Kidney (tissue), 14 donors: ENCODE data around the gene ACTN2. TPM values are rescaled to one million over a fixed set of nuclear protein-coding genes. Genes with fewer than 3 reads are reported as not detected.
A peak's percentile ranks its signal among the peaks of the same experiment; 100 is the strongest.

Experiments
- DNase-seq, 5 donors: peaks; one replicate each; pipeline ENCODE4 v3.0.0-alpha.2; 2013 to 2020
- FAIRE-seq: peaks from 2 replicates; lab custom pipeline; 2012; peaks lifted over from hg19 to GRCh38; lab: Jason Lieb, UNC
- H3K27ac ChIP-seq, 2 donors: one replicate each; pipeline ENCODE4 v1.7.0; 2013; ENCODE audit warnings: low read depth in 2 of 2, low read length in 2 of 2, inconsistent platforms in 1 of 2
- H3K27me3 ChIP-seq: one replicate; pipeline ENCODE4 v1.7.1; 2013; ENCODE audit warnings: low read length, inconsistent platforms; ENCODE audit not compliant: control insufficient read depth, insufficient read depth
- H3K36me3 ChIP-seq, 3 donors: one replicate each; pipeline versions ENCODE4 v1.7.0 to v1.7.1; 2013; ENCODE audit warnings: low read length in 3 of 3, control low read depth in 1 of 3, inconsistent platforms in 1 of 3; ENCODE audit not compliant: insufficient read depth in 3 of 3, control insufficient read depth in 2 of 3
- H3K4me1 ChIP-seq, 3 donors: one replicate each; pipeline versions ENCODE4 v1.7.0 to v1.7.1; 2013; ENCODE audit warnings: low read length in 3 of 3, inconsistent platforms in 1 of 3, low read depth in 1 of 3; ENCODE audit not compliant: control insufficient read depth in 2 of 3, insufficient read depth in 2 of 3
- H3K4me3 ChIP-seq, 3 donors: one replicate each; pipeline versions ENCODE4 v1.7.0 to v1.8.1; 2013; ENCODE audit warnings: low read length in 3 of 3, control low read depth in 1 of 3, inconsistent platforms in 1 of 3
- H3K9ac ChIP-seq, 3 donors: one replicate each; pipeline versions ENCODE4 v1.7.0 to v1.7.1; 2013; ENCODE audit warnings: low read length in 3 of 3, control low read depth in 1 of 3, inconsistent platforms in 1 of 3
- H3K9me3 ChIP-seq, 3 donors: one replicate each; pipeline versions ENCODE4 v1.7.0 to v1.7.1; 2013; ENCODE audit warnings: low read length in 3 of 3, control low read depth in 1 of 3, inconsistent platforms in 1 of 3; ENCODE audit not compliant: control insufficient read depth in 2 of 3, insufficient read depth in 1 of 3
- CTCF ChIP-seq: IDR thresholded peaks from 3 replicates; pipeline ENCODE4 v1.5.1; 2012; ENCODE audit warnings: mild to moderate bottlenecking, moderate library complexity, borderline replicate concordance; ENCODE audit not compliant: insufficient read depth; ENCODE audit errors: extremely low read depth
- intact Hi-C: fragments of 100-400 bp; cut with DNase I; formaldehyde crosslinking; loops from one replicate; pipeline ENCODE4 v1.11.1; 2022
- polyA plus RNA-seq: library from polyadenylated mRNA; stranded (reverse); fragments of 350-450 nt; fragmentation: Illumina TruSeq; extraction: RNeasy Lipid Tissue Mini Kit (QIAGEN cat#74804); gene quantifications from one replicate; pipeline ENCODE4 v1.2.3, GENCODE V29; 2014; ENCODE audit warnings: low read depth, low replicate concordance; ENCODE audit not compliant: insufficient read depth
- total RNA-seq: library from RNA; stranded (reverse); fragmentation: NEBNext Ultra II Directional; extraction: Animal tissue kit (Norgen Biotek cat#: 25700); gene quantifications from one replicate; pipeline ENCODE4 v1.2.1, GENCODE V29; 2021
- donor health status: control.
- donor health status: control.
- donor health status: control.
- donor health status: control.
- donor health status: control.
- donor health status: DM: yes; HTN: yes; CAD: no.
- donor health status: Normal renal cell carcinoma (clear cell type).

Gene ACTN2
- total and polyA plus RNA-seq, 2 donors from 2014 or later: 0.60 to 1.6 TPM

- no peaks in the 10 kb centered on the region for H3K27me3 ChIP-seq
- no peak for FAIRE-seq
- no peaks in the 10 kb centered on the region for H3K9me3 ChIP-seq
- H3K4me3 ChIP-seq: no peak overlapping the region
- peak in 2 of 5 donors; percentile 40 to 63 for DNase-seq
- H3K9ac ChIP-seq: no peak overlapping the region
- no peak overlapping the region for H3K27ac ChIP-seq
- no peaks in the 10 kb centered on the region for H3K36me3 ChIP-seq
- intact Hi-C loops: no loop called here
- peaks cover 0 to 3% (median 0%) of the 10 kb centered on the region in 3 donors for H3K4me1 ChIP-seq
- TF ChIP-seq CTCF: no peak
Observed at GRCh38 chr1:236762410-236762809, 76.1 kb downstream of the ACTN2 start.

GRCh38 chr1:236765831-236766230, 79.5 kb downstream of the ACTN2 start:
- Histone ChIP-seq H3K36me3 (no peaks in the 10 kb centered on the region), H3K27me3 (no peaks in the 10 kb centered on the region), H3K4me3 (no peak overlapping the region), H3K9ac (no peak overlapping the region), H3K4me1 (peaks cover 0 to 3% (median 0%) of the 10 kb centered on the region in 3 donors), H3K27ac (no peak overlapping the region), H3K9me3 (no peaks in the 10 kb centered on the region)
- intact Hi-C loops: no loop called here
- no peak for DNase-seq
- no peak for TF ChIP-seq CTCF
- no peak for FAIRE-seq

- DNase-seq: no peak
- Histone ChIP-seq H3K4me1 (peaks cover 0 to 3% (median 0%) of the 10 kb centered on the region in 3 donors), H3K4me3 (no peak overlapping the region), H3K9me3 (no peaks in the 10 kb centered on the region), H3K9ac (no peak overlapping the region), H3K36me3 (no peaks in the 10 kb centered on the region), H3K27ac (no peak overlapping the region), H3K27me3 (no peaks in the 10 kb centered on the region)
- TF ChIP-seq CTCF: no peak
- intact Hi-C loops: no loop called here
- FAIRE-seq: no peak
Observed at GRCh38 chr1:236766506-236766905, 80.2 kb downstream of the ACTN2 start.

- intact Hi-C loops: no loop called here
- Histone ChIP-seq H3K27me3 (no peaks in the 10 kb centered on the region), H3K27ac (no peak overlapping the region), H3K36me3 (no peaks in the 10 kb centered on the region), H3K4me1 (peaks cover 0 to 3% (median 0%) of the 10 kb centered on the region in 3 donors), H3K4me3 (no peak overlapping the region), H3K9ac (no peak overlapping the region), H3K9me3 (no peaks in the 10 kb centered on the region)
- no peak for FAIRE-seq
- TF ChIP-seq CTCF: no peak
- DNase-seq: peak in 2 of 5 donors; percentile 12 to 51
Observed at GRCh38 chr1:236767276-236767675, 81.0 kb downstream of the ACTN2 start.
